Mucosa of rectum (tissue), 2 donors: ENCODE measurements around the gene TMEM269.

ENCODE experiments used
- H3K27ac ChIP-seq, 2 donors: one replicate each; pipeline ENCODE4 v1.7.0; 2013; ENCODE audit warnings: inconsistent platforms in 2 of 2, low read depth in 2 of 2, low read length in 2 of 2
- H3K27me3 ChIP-seq, 2 donors: one replicate each; pipeline ENCODE4 v1.7.0; 2013; ENCODE audit warnings: low read length in 2 of 2; ENCODE audit not compliant: control insufficient read depth in 2 of 2, insufficient read depth in 2 of 2
- H3K36me3 ChIP-seq, 2 donors: one replicate each; pipeline ENCODE4 v1.7.0; 2013; ENCODE audit warnings: low read length in 2 of 2; ENCODE audit not compliant: control insufficient read depth in 2 of 2, insufficient read depth in 2 of 2
- H3K4me1 ChIP-seq, 2 donors: one replicate each; pipeline ENCODE4 v1.7.0; 2013; ENCODE audit warnings: low read length in 2 of 2, mild to moderate bottlenecking in 1 of 2; ENCODE audit not compliant: control insufficient read depth in 2 of 2, insufficient read depth in 2 of 2
- H3K4me3 ChIP-seq, 2 donors: one replicate each; pipeline ENCODE4 v1.7.0; 2013; ENCODE audit warnings: low read length in 2 of 2
- H3K9ac ChIP-seq, 2 donors: one replicate each; pipeline ENCODE4 v1.7.0; 2013; ENCODE audit warnings: low read length in 2 of 2, low read depth in 1 of 2, mild to moderate bottlenecking in 1 of 2
- H3K9me3 ChIP-seq, 2 donors: one replicate each; pipeline ENCODE4 v1.7.0; 2013; ENCODE audit warnings: low read length in 2 of 2; ENCODE audit not compliant: control insufficient read depth in 2 of 2
- donor health status: healthy.
- donor health status: Normal muscosa, but diverticular disease.

TMEM269 gene

GRCh38 chr1:42773420-42773819 is 11.4 kb upstream of the TMEM269 start:
- Histone ChIP-seq H3K4me1 (no peaks in the 10 kb centered on the region), H3K4me3 (no peak overlapping the region), H3K36me3 (peaks cover 29 to 32% of the 10 kb centered on the region in 2 donors), H3K27me3 (no peaks in the 10 kb centered on the region), H3K9me3 (no peaks in the 10 kb centered on the region), H3K27ac (no peak overlapping the region), H3K9ac (no peak overlapping the region)

- Histone ChIP-seq H3K9ac (no peak overlapping the region), H3K27me3 (no peaks in the 10 kb centered on the region), H3K36me3 (peaks cover 29 to 32% of the 10 kb centered on the region in 2 donors), H3K9me3 (no peaks in the 10 kb centered on the region), H3K4me3 (no peak overlapping the region), H3K27ac (no peak overlapping the region), H3K4me1 (no peaks in the 10 kb centered on the region)
Observed at GRCh38 chr1:42774928-42775526, 9.8 kb upstream of the TMEM269 start.

- Histone ChIP-seq H3K36me3 (peaks cover 29 to 40% of the 10 kb centered on the region in 2 donors), H3K9ac (no peak overlapping the region), H3K27ac (no peak overlapping the region), H3K4me1 (no peaks in the 10 kb centered on the region), H3K27me3 (no peaks in the 10 kb centered on the region), H3K4me3 (no peak overlapping the region), H3K9me3 (no peaks in the 10 kb centered on the region)
Observed at GRCh38 chr1:42776502-42776901, 8.3 kb upstream of the TMEM269 start.

- Histone ChIP-seq H3K4me1 (no peaks in the 10 kb centered on the region), H3K36me3 (peaks cover 29 to 40% of the 10 kb centered on the region in 2 donors), H3K27me3 (no peaks in the 10 kb centered on the region), H3K4me3 (no peak overlapping the region), H3K9me3 (no peaks in the 10 kb centered on the region), H3K27ac (no peak overlapping the region), H3K9ac (no peak overlapping the region)
Observed at GRCh38 chr1:42777852-42778251, 6.9 kb upstream of the TMEM269 start.

- Histone ChIP-seq H3K9me3 (no peaks in the 10 kb centered on the region), H3K36me3 (peaks cover 19 to 32% of the 10 kb centered on the region in 2 donors), H3K4me1 (no peaks in the 10 kb centered on the region), H3K27me3 (no peaks in the 10 kb centered on the region), H3K4me3 (no peak overlapping the region), H3K9ac (no peak overlapping the region), H3K27ac (no peak overlapping the region)
Observed at GRCh38 chr1:42779725-42780124, 5.1 kb upstream of the TMEM269 start.

GRCh38 chr1:42780176-42780575 is 4.6 kb upstream of the TMEM269 start:
- H3K36me3 ChIP-seq, result peaks cover 15 to 27% of the 10 kb centered on the region in 2 donors
- H3K9ac ChIP-seq, result no peak overlapping the region
- H3K4me1 ChIP-seq, result peaks cover 0 to 2% of the 10 kb centered on the region in 2 donors
- no peak overlapping the region for H3K27ac ChIP-seq
- no peaks in the 10 kb centered on the region for H3K9me3 ChIP-seq
- no peak overlapping the region for H3K4me3 ChIP-seq
- no peaks in the 10 kb centered on the region for H3K27me3 ChIP-seq

GRCh38 chr1:42783092-42783491 is 1.7 kb upstream of the TMEM269 start:
- Histone ChIP-seq H3K4me1 (peaks cover 0 to 6% of the 10 kb centered on the region in 2 donors), H3K27ac (no peak overlapping the region), H3K36me3 (peaks cover 0 to 8% of the 10 kb centered on the region in 2 donors), H3K9me3 (no peaks in the 10 kb centered on the region), H3K27me3 (no peaks in the 10 kb centered on the region), H3K4me3 (no peak overlapping the region), H3K9ac (no peak overlapping the region)

- Histone ChIP-seq H3K27me3 (no peaks in the 10 kb centered on the region), H3K27ac (no peak overlapping the region), H3K36me3 (peaks cover 0 to 8% of the 10 kb centered on the region in 2 donors), H3K9me3 (no peaks in the 10 kb centered on the region), H3K9ac (no peak overlapping the region), H3K4me1 (peaks cover 0 to 6% of the 10 kb centered on the region in 2 donors), H3K4me3 (no peak overlapping the region)
Observed at GRCh38 chr1:42784547-42784945, 245 bp upstream of the TMEM269 start.

- Histone ChIP-seq H3K27ac (no peak overlapping the region), H3K4me3 (no peak overlapping the region), H3K9me3 (no peaks in the 10 kb centered on the region), H3K36me3 (no peaks in the 10 kb centered on the region), H3K27me3 (no peaks in the 10 kb centered on the region), H3K4me1 (peaks cover 0 to 6% of the 10 kb centered on the region in 2 donors), H3K9ac (no peak overlapping the region)
Observed at GRCh38 chr1:42786097-42786496, 1.3 kb downstream of the TMEM269 start.

GRCh38 chr1:42788021-42788420 is 3.2 kb downstream of the TMEM269 start:
- H3K27me3 ChIP-seq, result no peaks in the 10 kb centered on the region
- no peak overlapping the region for H3K27ac ChIP-seq
- no peaks in the 10 kb centered on the region for H3K36me3 ChIP-seq
- peaks cover 0 to 6% of the 10 kb centered on the region in 2 donors for H3K4me1 ChIP-seq
- no peak overlapping the region for H3K4me3 ChIP-seq
- no peaks in the 10 kb centered on the region for H3K9me3 ChIP-seq
- H3K9ac ChIP-seq, result no peak overlapping the region
